Panc1 (cell line): ENCODE data around the gene OOSP4B. TPM values are rescaled to one million over a fixed set of nuclear protein-coding genes. Genes with fewer than 3 reads are reported as not detected.

Experiments used
- ATAC-seq: fragments of 200-7000 bp; cut with Tn5 transposase; 2 replicates; pipeline ENCODE4 v1.9.1; 2020; ENCODE audit warnings: mild to moderate bottlenecking, moderate library complexity
- BruUV-seq: library from RNA; stranded (reverse); fragments of 400-500 nt; replicated peaks from 2 replicates; lab custom pipeline; 2021; lab: Mats Ljungman, UMichigan
- CTCF ChIA-PET: fragments of 300-600 bp; sonication (Branson Sonifier 250); formaldehyde crosslinking; loops from one replicate; lab custom pipeline; 2022; ENCODE audit warnings: antibody characterized with exemption; lab: Charles Lee
- POLR2A ChIA-PET: fragments of 300-600 bp; sonication (Branson Sonifier 250); formaldehyde crosslinking; loops from one replicate; lab custom pipeline; 2022; ENCODE audit warnings: antibody characterized with exemption; lab: Charles Lee
- DNase-seq: peaks from one replicate; pipeline ENCODE4 v3.0.0-alpha.2; 2010; ENCODE audit warnings: low read depth, low spot score
- H3K27ac ChIP-seq: 2 replicates; pipeline ENCODE4 v1.5.1; 2011; ENCODE audit warnings: mild to moderate bottlenecking, low read length, inconsistent platforms
- H3K27me3 ChIP-seq: fragments of 200-500 bp; sonication (Bioruptor generic); 2 replicates; pipeline ENCODE4 v1.6.0; 2014; ENCODE audit warnings: low read length, inconsistent platforms; ENCODE audit not compliant: control insufficient read depth, insufficient read depth
- H3K36me3 ChIP-seq: fragments of 200-500 bp; sonication (Bioruptor generic); 2 replicates; pipeline ENCODE4 v1.5.1; 2014; ENCODE audit warnings: inconsistent platforms, mild to moderate bottlenecking, low read length, moderate library complexity; ENCODE audit not compliant: control insufficient read depth, insufficient read depth
- H3K4me1 ChIP-seq: 2 replicates; pipeline ENCODE4 v1.5.1; 2011; ENCODE audit warnings: inconsistent platforms, mild to moderate bottlenecking, low read length, moderate library complexity; ENCODE audit not compliant: control insufficient read depth, insufficient read depth
- H3K4me3 ChIP-seq, 2 experiments: 2 replicates each; pipeline ENCODE4 v1.5.1; 2011 to 2012; ENCODE audit warnings: low read depth in 2 of 2, low read length in 2 of 2, mild to moderate bottlenecking in 2 of 2, inconsistent platforms in 1 of 2, moderate library complexity in 1 of 2
- H3K9me3 ChIP-seq: fragments of 200-500 bp; sonication (Bioruptor generic); 2 replicates; pipeline ENCODE4 v1.5.1; 2014; ENCODE audit warnings: low read depth, mild to moderate bottlenecking, inconsistent platforms, low read length, moderate library complexity; ENCODE audit not compliant: control insufficient read depth, insufficient read depth
- CTCF ChIP-seq: fragments of 450-650 bp; IDR thresholded peaks from 2 replicates; pipeline ENCODE4 v1.5.1; 2017; ENCODE audit warnings: mild to moderate bottlenecking
- POLR2AphosphoS5 ChIP-seq: IDR thresholded peaks from 2 replicates; pipeline ENCODE4 v1.6.1; 2012; ENCODE audit warnings: mild to moderate bottlenecking, low read depth, low read length, moderate library complexity
- REST ChIP-seq, 2 experiments: IDR thresholded peaks; 2 replicates each; pipeline ENCODE4 v1.6.1; 2011 to 2012; ENCODE audit warnings: low read depth in 2 of 2, control low read depth in 1 of 2, low read length in 1 of 2, mild to moderate bottlenecking in 1 of 2, moderate library complexity in 1 of 2; ENCODE audit not compliant: insufficient read depth in 1 of 2
- SIN3A ChIP-seq: IDR thresholded peaks from 2 replicates; pipeline ENCODE4 v1.6.1; 2012; ENCODE audit warnings: low read depth, mild to moderate bottlenecking, low read length, moderate library complexity, borderline replicate concordance; ENCODE audit not compliant: insufficient read depth
- TCF7L2 ChIP-seq: IDR thresholded peaks from 2 replicates; pipeline ENCODE4 v1.6.1; 2011; ENCODE audit warnings: mild to moderate bottlenecking, low read depth, low read length, inconsistent platforms
- in situ Hi-C: cut with HindIII; loops from 2 replicates; pipeline ENCODE4 v1.10.0; 2016; ENCODE audit warnings: low sequenced_read_pairs, low pct_unique_long_range_greater_than_20kb
- intact Hi-C: fragments of 100-400 bp; cut with micrococcal nuclease; formaldehyde crosslinking; loops from one replicate; pipeline ENCODE4 v1.10.0; 2022; ENCODE audit not compliant: unreplicated experiment
- total RNA-seq: library from RNA; stranded (reverse); gene quantifications from one replicate; pipeline ENCODE4 v1.2.1, GENCODE V29; 2021; ENCODE audit not compliant: unreplicated experiment

Gene OOSP4B
- total RNA-seq, 1 experiment from 2014 or later = not detected

GRCh38 chr11:59984368-59984767, 32.6 kb upstream of the OOSP4B start:
- H3K4me1 ChIP-seq = no peaks in the 10 kb centered on the region
- intact Hi-C loops = no loop called here
- TF ChIP-seq SIN3A = no peak
- TF ChIP-seq POLR2AphosphoS5 = no peak
- TF ChIP-seq CTCF = no peak
- no peak for TF ChIP-seq REST (IDR thresholded peaks at IDR 0.05; ENCODE audit: insufficient read depth in 1 of 2, low read depth in 2 of 2, low read length in 1 of 2)
- no peak for TF ChIP-seq TCF7L2
- POLR2A ChIA-PET = no interaction called here
- no peaks in the 10 kb centered on the region; the same call in 1 of the 2 replicates for H3K27me3 ChIP-seq
- BruUV-seq = no TSS peak
- no peaks in the 10 kb centered on the region for H3K9me3 ChIP-seq
- no peak overlapping the region for H3K4me3 ChIP-seq
- CTCF ChIA-PET = no interaction called here
- DNase-seq (no peak), ATAC-seq (no peak)
- in situ Hi-C loops = no loop called here
- H3K27ac ChIP-seq = no peak overlapping the region
- H3K36me3 ChIP-seq = no peaks in the 10 kb centered on the region

GRCh38 chr11:59990421-59990820, 26.6 kb upstream of the OOSP4B start:
- no peak overlapping the region for H3K4me3 ChIP-seq
- intact Hi-C loops (no loop called here), in situ Hi-C loops (no loop called here)
- no peak for DNase-seq
- ChIA-PET CTCF (no interaction called here), POLR2A (no interaction called here)
- BruUV-seq = no TSS peak
- no peaks in the 10 kb centered on the region for H3K27me3 ChIP-seq
- no peaks in the 10 kb centered on the region for H3K36me3 ChIP-seq
- H3K9me3 ChIP-seq = no peaks in the 10 kb centered on the region
- no peak overlapping the region for H3K27ac ChIP-seq
- H3K4me1 ChIP-seq = no peaks in the 10 kb centered on the region
- no peak for ATAC-seq
- TF ChIP-seq REST (IDR thresholded peaks at IDR 0.05; ENCODE audit: insufficient read depth in 1 of 2, low read depth in 2 of 2, low read length in 1 of 2) = no peak
- no peak for TF ChIP-seq TCF7L2
- TF ChIP-seq POLR2AphosphoS5 = no peak
- TF ChIP-seq CTCF = no peak
- TF ChIP-seq SIN3A = no peak
